Stimulated activated memory B cell treated with anti-CD40 and anti-IgM and Interleukin-4, amounts not matched to agents 10 μg/mL and 1 μg/mL and 100 μg/mL, for 72 hours (primary cell): ENCODE results near the gene MSN.

Source experiments
- ATAC-seq: fragments of 150-1000 bp; cut with Tn5 transposase; 2 replicates; pipeline ENCODE4 v1.10.0; 2021
- H3K27ac Mint-ChIP-seq: one replicate; pipeline ENCODE4 v1.8.0; 2022; ENCODE audit warnings: mild to moderate bottlenecking, mixed read lengths
- H3K27me3 Mint-ChIP-seq: one replicate; pipeline ENCODE4 v1.8.0; 2022; ENCODE audit warnings: mixed read lengths
- H3K36me3 Mint-ChIP-seq: one replicate; pipeline ENCODE4 v1.8.0; 2022; ENCODE audit warnings: mixed read lengths
- H3K4me1 Mint-ChIP-seq: one replicate; pipeline ENCODE4 v1.8.0; 2022; ENCODE audit warnings: mixed read lengths
- H3K4me3 Mint-ChIP-seq: one replicate; pipeline ENCODE4 v1.8.0; 2022; ENCODE audit warnings: mild to moderate bottlenecking, moderate library complexity, mixed read lengths
- H3K9me3 Mint-ChIP-seq: one replicate; pipeline ENCODE4 v1.8.0; 2022; ENCODE audit warnings: mixed read lengths

MSN gene

GRCh38 chrX:65657659-65658058, 9.8 kb upstream of the MSN start:
- no peak for ATAC-seq
- no peaks in the 10 kb centered on the region for H3K27me3 Mint-ChIP-seq

GRCh38 chrX:65658229-65658628, 9.2 kb upstream of the MSN start:
- Mint-ChIP-seq H3K4me1 (peaks cover 19% of the 10 kb centered on the region), H3K27me3 (no peaks in the 10 kb centered on the region), H3K4me3 (no peak overlapping the region), H3K9me3 (no peaks in the 10 kb centered on the region), H3K36me3 (no peaks in the 10 kb centered on the region), H3K27ac (no peak overlapping the region)
- ATAC-seq, result no peak

More at GRCh38 chrX:65657659-65658058, 9.8 kb upstream of the MSN start:
- Mint-ChIP-seq H3K4me1 (peaks cover 19% of the 10 kb centered on the region), H3K9me3 (no peaks in the 10 kb centered on the region), H3K4me3 (no peak overlapping the region), H3K36me3 (no peaks in the 10 kb centered on the region), H3K27ac (no peak overlapping the region)

- Mint-ChIP-seq H3K27ac (peak overlapping the region; percentile 98), H3K36me3 (peaks cover 24% of the 10 kb centered on the region), H3K9me3 (no peaks in the 10 kb centered on the region), H3K4me3 (peak overlapping the region; percentile 78), H3K4me1 (peaks cover 30% of the 10 kb centered on the region), H3K27me3 (no peaks in the 10 kb centered on the region)
- ATAC-seq, result no peak
Measured at GRCh38 chrX:65667157-65667502, 324 bp upstream of the MSN start.

GRCh38 chrX:65668377-65669310, 1.2 kb downstream of the MSN start:
- no peaks in the 10 kb centered on the region for H3K27me3 Mint-ChIP-seq
- peaks cover 30% of the 10 kb centered on the region for H3K36me3 Mint-ChIP-seq
- peak overlapping the region; percentile 98 for H3K27ac Mint-ChIP-seq
- peak overlapping the region; percentile 91 for H3K4me3 Mint-ChIP-seq
- ATAC-seq, result peak; percentile 74
- peaks cover 43% of the 10 kb centered on the region for H3K4me1 Mint-ChIP-seq
- no peaks in the 10 kb centered on the region for H3K9me3 Mint-ChIP-seq

- Mint-ChIP-seq H3K36me3 (peaks cover 44% of the 10 kb centered on the region), H3K9me3 (no peaks in the 10 kb centered on the region), H3K4me1 (peaks cover 67% of the 10 kb centered on the region), H3K4me3 (peak overlapping the region; percentile 74), H3K27me3 (no peaks in the 10 kb centered on the region), H3K27ac (peak overlapping the region; percentile 98)
- no peak for ATAC-seq
Measured at GRCh38 chrX:65671286-65671685, 3.8 kb downstream of the MSN start.

GRCh38 chrX:65671966-65672365, 4.5 kb downstream of the MSN start:
- peak overlapping the region; percentile 74 for H3K4me3 Mint-ChIP-seq
- H3K27ac Mint-ChIP-seq, result peak overlapping the region; percentile 98
- H3K4me1 Mint-ChIP-seq, result peaks cover 62% of the 10 kb centered on the region
- H3K36me3 Mint-ChIP-seq, result peaks cover 51% of the 10 kb centered on the region
- ATAC-seq, result no peak
- H3K27me3 Mint-ChIP-seq, result no peaks in the 10 kb centered on the region
- H3K9me3 Mint-ChIP-seq, result no peaks in the 10 kb centered on the region

GRCh38 chrX:65673857-65674203, 6.4 kb downstream of the MSN start:
- H3K36me3 Mint-ChIP-seq, result peaks cover 41% of the 10 kb centered on the region
- peak overlapping the region; percentile 77 for H3K27ac Mint-ChIP-seq
- peak overlapping the region; percentile 65 for H3K4me3 Mint-ChIP-seq
- peaks cover 67% of the 10 kb centered on the region for H3K4me1 Mint-ChIP-seq
- no peaks in the 10 kb centered on the region for H3K27me3 Mint-ChIP-seq
- H3K9me3 Mint-ChIP-seq, result no peaks in the 10 kb centered on the region
- ATAC-seq, result no peak

- H3K27me3 Mint-ChIP-seq, result no peaks in the 10 kb centered on the region
- peaks cover 36% of the 10 kb centered on the region for H3K36me3 Mint-ChIP-seq
- H3K9me3 Mint-ChIP-seq, result no peaks in the 10 kb centered on the region
- peak; percentile 47 for ATAC-seq
- H3K4me3 Mint-ChIP-seq, result peak overlapping the region; percentile 67
- H3K4me1 Mint-ChIP-seq, result peaks cover 67% of the 10 kb centered on the region
- peak overlapping the region; percentile 77 for H3K27ac Mint-ChIP-seq
Measured at GRCh38 chrX:65674204-65674893, 6.9 kb downstream of the MSN start.

- Mint-ChIP-seq H3K36me3 (peaks cover 28% of the 10 kb centered on the region), H3K27ac (peak overlapping the region; percentile 54), H3K4me3 (peak overlapping the region; percentile 11), H3K9me3 (no peaks in the 10 kb centered on the region), H3K4me1 (peaks cover 75% of the 10 kb centered on the region), H3K27me3 (no peaks in the 10 kb centered on the region)
- ATAC-seq, result no peak
Measured at GRCh38 chrX:65677954-65678469, 10.6 kb downstream of the MSN start.

- H3K36me3 Mint-ChIP-seq, result peaks cover 27% of the 10 kb centered on the region
- H3K27me3 Mint-ChIP-seq, result no peaks in the 10 kb centered on the region
- H3K27ac Mint-ChIP-seq, result peak overlapping the region; percentile 48
- H3K9me3 Mint-ChIP-seq, result no peaks in the 10 kb centered on the region
- peak overlapping the region; percentile 5 for H3K4me3 Mint-ChIP-seq
- ATAC-seq, result no peak
- peaks cover 66% of the 10 kb centered on the region for H3K4me1 Mint-ChIP-seq
Measured at GRCh38 chrX:65679071-65679540, 11.7 kb downstream of the MSN start.

GRCh38 chrX:65681810-65682209, 14.4 kb downstream of the MSN start:
- H3K27ac Mint-ChIP-seq, result peak overlapping the region; percentile 58
- no peak overlapping the region for H3K4me3 Mint-ChIP-seq

GRCh38 chrX:65685112-65685511, 17.7 kb downstream of the MSN start:
- Mint-ChIP-seq H3K4me1 (peaks cover 70% of the 10 kb centered on the region), H3K36me3 (peaks cover 27% of the 10 kb centered on the region), H3K27ac (peak overlapping the region; percentile 84), H3K9me3 (no peaks in the 10 kb centered on the region), H3K27me3 (no peaks in the 10 kb centered on the region), H3K4me3 (no peak overlapping the region)
- no peak for ATAC-seq

More at GRCh38 chrX:65681810-65682209, 14.4 kb downstream of the MSN start:
- no peak for ATAC-seq
- Mint-ChIP-seq H3K9me3 (no peaks in the 10 kb centered on the region), H3K36me3 (peaks cover 14% of the 10 kb centered on the region), H3K27me3 (no peaks in the 10 kb centered on the region), H3K4me1 (peaks cover 66% of the 10 kb centered on the region)

GRCh38 chrX:65686236-65686635, 18.8 kb downstream of the MSN start:
- ATAC-seq, result no peak
- Mint-ChIP-seq H3K4me1 (peaks cover 69% of the 10 kb centered on the region), H3K36me3 (peaks cover 25% of the 10 kb centered on the region), H3K27ac (peak overlapping the region; percentile 84), H3K27me3 (no peaks in the 10 kb centered on the region), H3K4me3 (peak overlapping the region; percentile 26), H3K9me3 (no peaks in the 10 kb centered on the region)

- H3K36me3 Mint-ChIP-seq, result peaks cover 29% of the 10 kb centered on the region
- H3K27ac Mint-ChIP-seq, result peak overlapping the region; percentile 84
- no peaks in the 10 kb centered on the region for H3K9me3 Mint-ChIP-seq
- H3K27me3 Mint-ChIP-seq, result no peaks in the 10 kb centered on the region
- peak overlapping the region; percentile 66 for H3K4me3 Mint-ChIP-seq
- no peak for ATAC-seq
- H3K4me1 Mint-ChIP-seq, result peaks cover 73% of the 10 kb centered on the region
Measured at GRCh38 chrX:65687367-65687766, 19.9 kb downstream of the MSN start.

- Mint-ChIP-seq H3K4me3 (peak overlapping the region; percentile 39), H3K27me3 (no peaks in the 10 kb centered on the region), H3K9me3 (no peaks in the 10 kb centered on the region), H3K27ac (peak overlapping the region; percentile 84), H3K4me1 (peaks cover 77% of the 10 kb centered on the region), H3K36me3 (peaks cover 29% of the 10 kb centered on the region)
- ATAC-seq, result peak; percentile 76
Measured at GRCh38 chrX:65688403-65688871, 21.0 kb downstream of the MSN start.
